ENCODE data around the gene TXNDC9.
"Not testable (repeated sequence)": the region's sequence is repeated elsewhere in the genome, so short reads cannot be mapped to it uniquely, and the experiment has no call there.

TXNDC9 gene

GRCh38 chr2:99297994-99298393 is 38.1 kb downstream of the TXNDC9 start:
- no peak overlapping the region for H2AFZ ChIP-seq (ENCODE audit: low read depth, low read length)
- H3K4me1 ChIP-seq (ENCODE audit: insufficient read depth, low read length): no peaks in the 10 kb centered on the region
- peaks cover 7% of the 10 kb centered on the region for H3K36me3 ChIP-seq (ENCODE audit: insufficient read depth, low read length)
- H3K9me3 ChIP-seq (ENCODE audit: low read length): peaks cover 2% of the 10 kb centered on the region
- H3K27me3 ChIP-seq (ENCODE audit: insufficient read depth, low read length): no peaks in the 10 kb centered on the region
- H3K4me3 ChIP-seq (ENCODE audit: low read length): no peak overlapping the region

GRCh38 chr2:99285526-99285925 is 50.6 kb downstream of the TXNDC9 start:
- Histone ChIP-seq H3K9me3 (ENCODE audit: low read length) (no peaks in the 10 kb centered on the region), H2AFZ (ENCODE audit: low read depth, low read length) (no peak overlapping the region), H3K27me3 (ENCODE audit: insufficient read depth, low read length) (no peaks in the 10 kb centered on the region), H3K4me1 (ENCODE audit: insufficient read depth, low read length) (peaks cover 6% of the 10 kb centered on the region), H3K36me3 (ENCODE audit: insufficient read depth, low read length) (peaks cover 4% of the 10 kb centered on the region), H3K4me3 (ENCODE audit: low read length) (no peak overlapping the region)

GRCh38 chr2:99279969-99280695 is 56.0 kb downstream of the TXNDC9 start:
- peaks cover 2% of the 10 kb centered on the region for H3K36me3 ChIP-seq (ENCODE audit: insufficient read depth, low read length)
- H3K4me1 ChIP-seq (ENCODE audit: insufficient read depth, low read length): peaks cover 6% of the 10 kb centered on the region
- peaks cover 3% of the 10 kb centered on the region for H3K9me3 ChIP-seq (ENCODE audit: low read length)
- no peak overlapping the region for H2AFZ ChIP-seq (ENCODE audit: low read depth, low read length)
- no peak overlapping the region for H3K4me3 ChIP-seq (ENCODE audit: low read length)
- H3K27me3 ChIP-seq (ENCODE audit: insufficient read depth, low read length): no peaks in the 10 kb centered on the region

GRCh38 chr2:99278793-99279291 is 57.3 kb downstream of the TXNDC9 start:
- Histone ChIP-seq H3K4me1 (ENCODE audit: insufficient read depth, low read length) (peaks cover 6% of the 10 kb centered on the region), H3K27me3 (ENCODE audit: insufficient read depth, low read length) (no peaks in the 10 kb centered on the region), H2AFZ (ENCODE audit: low read depth, low read length) (no peak overlapping the region), H3K9me3 (ENCODE audit: low read length) (peaks cover 3% of the 10 kb centered on the region), H3K36me3 (ENCODE audit: insufficient read depth, low read length) (peaks cover 2% of the 10 kb centered on the region), H3K4me3 (ENCODE audit: low read length) (no peak overlapping the region)

GRCh38 chr2:99278195-99278765 is 57.9 kb downstream of the TXNDC9 start:
- H3K4me3 ChIP-seq (ENCODE audit: low read length); H2AFZ ChIP-seq (ENCODE audit: low read depth, low read length); H3K9me3 ChIP-seq (ENCODE audit: low read length); H3K36me3 ChIP-seq (ENCODE audit: insufficient read depth, low read length); H3K27me3 ChIP-seq (ENCODE audit: insufficient read depth, low read length); H3K4me1 ChIP-seq (ENCODE audit: insufficient read depth, low read length): not testable (repeated sequence)

DNA sequence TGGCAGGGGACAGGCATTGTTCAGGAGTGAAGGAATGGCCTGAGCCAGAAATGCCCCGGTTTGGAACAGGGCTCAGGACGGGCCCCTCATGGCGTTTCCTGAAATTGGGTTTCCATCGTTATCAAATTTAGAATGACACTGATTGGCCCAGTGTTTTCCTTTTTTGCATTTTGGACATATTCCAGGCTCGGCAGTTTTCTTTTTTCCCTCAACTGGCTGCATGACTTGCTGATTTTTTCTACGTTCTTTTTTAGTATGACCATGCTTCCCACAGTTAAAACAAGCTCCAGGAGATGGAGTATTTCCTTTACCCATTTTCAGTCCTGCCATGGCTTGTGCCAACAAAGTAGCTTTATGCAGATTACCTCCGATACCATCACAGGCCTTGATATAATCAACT is 60.3 kb downstream of the TXNDC9 start:
- Histone ChIP-seq H2AFZ (ENCODE audit: low read depth, low read length) (no peak overlapping the region), H3K36me3 (ENCODE audit: insufficient read depth, low read length) (no peaks in the 10 kb centered on the region), H3K4me3 (ENCODE audit: low read length) (no peak overlapping the region), H3K4me1 (ENCODE audit: insufficient read depth, low read length) (no peaks in the 10 kb centered on the region), H3K27me3 (ENCODE audit: insufficient read depth, low read length) (no peaks in the 10 kb centered on the region), H3K9me3 (ENCODE audit: low read length) (peaks cover 3% of the 10 kb centered on the region)
